ENCODE data around the gene RPH3AL. TPM values are rescaled to one million over a fixed set of nuclear protein-coding genes. Genes with fewer than 3 reads are reported as not detected.
"Not testable (repeated sequence)": the region's sequence is repeated elsewhere in the genome, so short reads cannot be mapped to it uniquely, and the experiment has no call there.

RPH3AL gene
- total RNA-seq, 3 donors from 2014 or later (not counting 1 experiment from before 2014, with no cell fraction given) = 7.2 to 9.9 (median 7.9) TPM

- no peak overlapping the region for H3K4me3 Mint-ChIP-seq
- Histone ChIP-seq H3K27ac (ENCODE audit: low read length) (no peak overlapping the region), H3K36me3 (ENCODE audit: control insufficient read depth, insufficient read depth, low read length) (no peaks in the 10 kb centered on the region), H3K4me1 (ENCODE audit: control insufficient read depth, insufficient read depth, low read length) (peaks cover 9% of the 10 kb centered on the region), H3K27me3 (ENCODE audit: control insufficient read depth, insufficient read depth, low read length) (no peaks in the 10 kb centered on the region), H3K9me3 (ENCODE audit: control insufficient read depth, insufficient read depth, low read length) (no peaks in the 10 kb centered on the region), H3K4me3 (ENCODE audit: low read length) (no peak overlapping the region)
- no peaks in the 10 kb centered on the region for H3K4me1 Mint-ChIP-seq
- no peak overlapping the region for H3K27ac Mint-ChIP-seq
- no peaks in the 10 kb centered on the region for H3K36me3 Mint-ChIP-seq
- TF ChIP-seq CTCF (IDR thresholded peaks at IDR 0.05) = no peak
- ATAC-seq (no peak), DNase-seq (no peak)
- intact Hi-C loops (cut with micrococcal nuclease) = no loop called here
- 83% methylated on average over 10 of the region's 10 CpGs for WGBS (ENCODE audit: insufficient coverage)
- H3K27me3 Mint-ChIP-seq (ENCODE audit: low read depth in 2 of 2) = no peaks in the 10 kb centered on the region
- H3K9me3 Mint-ChIP-seq = no peaks in the 10 kb centered on the region
Measured at GRCh38 chr17:219696-220095, 132.9 kb downstream of the RPH3AL start.

- Mint-ChIP-seq H3K27me3 (ENCODE audit: low read depth in 2 of 2) (no peaks in the 10 kb centered on the region), H3K36me3 (no peaks in the 10 kb centered on the region), H3K9me3 (no peaks in the 10 kb centered on the region), H3K27ac (no peak overlapping the region), H3K4me1 (no peaks in the 10 kb centered on the region), H3K4me3 (no peak overlapping the region)
- no peak for DNase-seq
- Histone ChIP-seq H3K36me3 (ENCODE audit: control insufficient read depth, insufficient read depth, low read length) (no peaks in the 10 kb centered on the region), H3K27me3 (ENCODE audit: control insufficient read depth, insufficient read depth, low read length) (no peaks in the 10 kb centered on the region), H3K4me3 (ENCODE audit: low read length) (no peak overlapping the region), H3K4me1 (ENCODE audit: control insufficient read depth, insufficient read depth, low read length) (peaks cover 9% of the 10 kb centered on the region), H3K9me3 (ENCODE audit: control insufficient read depth, insufficient read depth, low read length) (no peaks in the 10 kb centered on the region), H3K27ac (ENCODE audit: low read length) (no peak overlapping the region)
- intact Hi-C loops (cut with micrococcal nuclease) = no loop called here
- ATAC-seq = no peak
- no peak for TF ChIP-seq CTCF (IDR thresholded peaks at IDR 0.05)
- 81% methylated on average over 5 of the region's 8 CpGs for WGBS (ENCODE audit: insufficient coverage)
Measured at GRCh38 chr17:218432-219110, 134.0 kb downstream of the RPH3AL start.

DNA sequence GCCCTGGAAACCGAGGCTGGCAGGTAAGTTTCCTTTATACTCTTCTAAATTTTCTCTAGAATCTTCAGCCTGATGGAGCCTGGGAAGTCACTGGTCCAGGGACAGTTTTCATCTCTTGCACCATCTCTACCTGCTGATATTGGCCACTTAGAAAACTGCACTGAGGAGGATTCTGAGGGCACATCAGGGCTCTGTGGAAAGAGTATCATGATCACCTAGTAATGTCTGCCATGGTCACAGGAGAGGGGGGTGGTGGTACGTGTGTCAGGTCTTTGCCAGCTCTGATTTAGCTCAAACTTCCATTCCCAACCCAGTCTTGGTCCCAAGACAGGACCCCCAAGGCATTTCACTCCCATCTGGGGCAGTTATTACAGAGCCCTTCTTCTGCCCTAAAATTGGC lies 136.0 kb downstream of the RPH3AL start:
- Mint-ChIP-seq H3K4me3 (no peak overlapping the region), H3K27ac (no peak overlapping the region), H3K36me3 (no peaks in the 10 kb centered on the region), H3K4me1 (no peaks in the 10 kb centered on the region), H3K27me3 (ENCODE audit: low read depth in 2 of 2) (no peaks in the 10 kb centered on the region), H3K9me3 (no peaks in the 10 kb centered on the region)
- H3K4me1 ChIP-seq (ENCODE audit: control insufficient read depth, insufficient read depth, low read length) = peaks cover 9% of the 10 kb centered on the region
- H3K36me3 ChIP-seq (ENCODE audit: control insufficient read depth, insufficient read depth, low read length) = no peaks in the 10 kb centered on the region
- intact Hi-C loops (cut with micrococcal nuclease) = no loop called here
- no peak for DNase-seq
- no peaks in the 10 kb centered on the region for H3K9me3 ChIP-seq (ENCODE audit: control insufficient read depth, insufficient read depth, low read length)
- no peaks in the 10 kb centered on the region for H3K27me3 ChIP-seq (ENCODE audit: control insufficient read depth, insufficient read depth, low read length)
- no peak overlapping the region for H3K27ac ChIP-seq (ENCODE audit: low read length)
- no peak for ATAC-seq
- no peak overlapping the region for H3K4me3 ChIP-seq (ENCODE audit: low read length)
- WGBS (ENCODE audit: insufficient coverage) = no CpG with 5 or more reads among the region's 2 CpGs
- TF ChIP-seq CTCF (IDR thresholded peaks at IDR 0.05) = no peak

DNA sequence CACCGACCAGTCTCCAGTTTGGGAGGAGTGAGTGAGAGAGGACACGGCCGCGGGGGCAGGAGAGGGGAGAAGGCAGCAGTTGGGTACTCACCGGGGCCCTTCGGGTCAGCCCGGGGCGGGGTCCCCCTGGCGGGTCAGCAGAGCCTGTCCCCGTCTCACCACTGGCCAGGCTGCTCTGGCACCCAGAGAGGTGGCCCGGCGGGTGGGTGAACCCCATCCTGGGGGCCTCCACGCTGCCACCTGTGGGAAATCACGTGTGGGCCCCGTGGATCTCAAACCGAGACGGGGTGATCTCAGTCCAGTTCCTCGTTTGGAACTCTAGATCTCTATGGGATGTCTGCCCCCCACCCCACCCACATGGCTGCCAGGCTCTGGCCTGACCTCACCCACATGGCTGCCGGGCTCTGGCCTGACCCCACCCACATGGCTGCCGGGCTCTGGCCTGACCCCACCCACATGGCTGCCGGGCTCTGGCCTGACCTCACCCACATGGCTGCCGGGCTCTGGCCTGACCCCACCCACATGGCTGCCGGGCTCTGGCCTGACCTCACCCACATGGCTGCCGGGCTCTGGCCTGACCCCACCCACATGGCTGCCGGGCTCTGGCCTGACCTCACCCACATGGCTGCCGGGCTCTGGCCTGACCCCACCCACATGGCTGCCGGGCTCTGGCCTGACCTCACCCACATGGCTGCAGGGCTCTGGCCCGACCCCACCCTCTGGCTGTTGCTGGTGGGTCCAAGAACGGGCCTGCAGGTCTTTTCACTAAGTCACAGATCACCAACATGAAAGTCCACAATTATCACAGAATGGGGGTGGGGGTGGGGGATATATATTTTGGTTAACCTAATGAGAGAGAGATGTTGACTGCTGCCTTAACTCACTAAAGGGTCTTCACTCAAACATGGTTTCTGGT lies 136.8 kb downstream of the RPH3AL start:
- H3K27me3 ChIP-seq (ENCODE audit: control insufficient read depth, insufficient read depth, low read length); DNase-seq; H3K4me1 ChIP-seq (ENCODE audit: control insufficient read depth, insufficient read depth, low read length); H3K4me3 ChIP-seq (ENCODE audit: low read length); H3K36me3 ChIP-seq (ENCODE audit: control insufficient read depth, insufficient read depth, low read length); H3K9me3 Mint-ChIP-seq; H3K36me3 Mint-ChIP-seq; H3K27ac Mint-ChIP-seq; H3K27me3 Mint-ChIP-seq (ENCODE audit: low read depth in 2 of 2); H3K9me3 ChIP-seq (ENCODE audit: control insufficient read depth, insufficient read depth, low read length); H3K27ac ChIP-seq (ENCODE audit: low read length); H3K4me1 Mint-ChIP-seq; ATAC-seq; intact Hi-C loops (cut with micrococcal nuclease): not testable (repeated sequence)
- 73% methylated on average over 22 of the region's 29 CpGs for WGBS (ENCODE audit: insufficient coverage)
- H3K4me3 Mint-ChIP-seq = peak overlapping the region; percentile 13

Data from natural killer cell (primary cell).